HepG2 (cell line): ENCODE results near the gene NOXO1. TPM values are rescaled to one million over a fixed set of nuclear protein-coding genes. Genes with fewer than 3 reads are reported as not detected.
A peak's percentile ranks its signal among the peaks of the same experiment; 100 is the strongest.

Experiments
- EHMT2 ChIP-seq: fragments of 200-600 bp; sonication (generic); IDR thresholded peaks from 2 replicates; pipeline ENCODE4 v1.7.0; 2017; ENCODE audit warnings: antibody characterized with exemption, low read depth, low read length, borderline replicate concordance
- NCOA5 ChIP-seq: sonication (generic); formaldehyde crosslinking; IDR thresholded peaks from 2 replicates; pipeline ENCODE4 v1.4.0; 2020; ENCODE audit warnings: missing genetic modification reagents
- TMF1 ChIP-seq: sonication (generic); formaldehyde crosslinking; IDR thresholded peaks from 2 replicates; pipeline ENCODE4 v1.8.1; 2022; ENCODE audit warnings: low read depth, missing genetic modification reagents
- ZNF20 ChIP-seq: sonication (generic); formaldehyde crosslinking; IDR thresholded peaks from 2 replicates; pipeline ENCODE4 v1.4.0; 2020; ENCODE audit warnings: mild to moderate bottlenecking, moderate library complexity, missing genetic modification reagents
- ZNF24 ChIP-seq: fragments of 450-650 bp; IDR thresholded peaks from 2 replicates; pipeline ENCODE4 v1.6.1; 2017; ENCODE audit warnings: antibody characterized with exemption, mild to moderate bottlenecking
- ZNF468 ChIP-seq: sonication (generic); formaldehyde crosslinking; IDR thresholded peaks from 2 replicates; pipeline ENCODE4 v1.8.0; 2022; ENCODE audit warnings: mild to moderate bottlenecking, moderate library complexity, missing genetic modification reagents
- ZNF747 ChIP-seq: sonication (generic); formaldehyde crosslinking; IDR thresholded peaks from 2 replicates; pipeline ENCODE4 v1.8.1; 2023; ENCODE audit warnings: missing genetic modification reagents, mild to moderate bottlenecking, borderline replicate concordance
- polyA plus RNA-seq, 8 experiments: library from polyadenylated mRNA; depleted of rRNA in 3 of 8; stranded (reverse) in 7 of 8; unstranded in 1 of 8; fragments of >200 nt; fragmentation: Illumina TruSeq in 4 of 8; extraction: Trizol in 4 of 8; gene quantifications; 2 replicates each; pipeline versions ENCODE4 v1.2.1 to v1.2.3, GENCODE V29; 2011 to 2016; ENCODE audit warnings: low read depth in 4 of 8, missing spikeins in 1 of 8, mixed read lengths in 1 of 8; ENCODE audit not compliant: insufficient read depth in 1 of 8
- total RNA-seq, 5 experiments: library from RNA; depleted of rRNA; stranded (reverse); fragments of >200 nt; fragmentation: Illumina TruSeq; extraction: Trizol; gene quantifications; 2 replicates each; pipeline ENCODE4 v1.2.3, GENCODE V29; 2016; ENCODE audit warnings: low read depth in 1 of 5
- TF ChIP-seq, protein P1 (sequence below): sonication (generic); formaldehyde crosslinking; IDR thresholded peaks from 2 replicates; pipeline ENCODE4 v1.4.0; 2020; ENCODE audit warnings: mild to moderate bottlenecking, missing genetic modification reagents
- TF ChIP-seq, protein P2 (sequence below): IDR thresholded peaks from 2 replicates; pipeline ENCODE4 v1.6.1; 2016; ENCODE audit warnings: missing compliant biosample characterization, missing genetic modification reagents, borderline replicate concordance
- TF ChIP-seq, protein P3 (sequence below): sonication (generic); formaldehyde crosslinking; IDR thresholded peaks from 2 replicates; pipeline ENCODE4 v1.5.0; 2020; ENCODE audit warnings: mild to moderate bottlenecking, missing genetic modification reagents
- TF ChIP-seq, protein P4 (sequence below): IDR thresholded peaks from 2 replicates; pipeline ENCODE4 v1.6.1; 2016; ENCODE audit warnings: low read depth, missing genetic modification reagents, missing compliant biosample characterization

NOXO1 gene
- total and polyA plus RNA-seq, 2 of the 13 experiments (the other 11 are each of a cell fraction or from before 2014, with no cell fraction given): 0.69 to 1.4 TPM

DNA sequence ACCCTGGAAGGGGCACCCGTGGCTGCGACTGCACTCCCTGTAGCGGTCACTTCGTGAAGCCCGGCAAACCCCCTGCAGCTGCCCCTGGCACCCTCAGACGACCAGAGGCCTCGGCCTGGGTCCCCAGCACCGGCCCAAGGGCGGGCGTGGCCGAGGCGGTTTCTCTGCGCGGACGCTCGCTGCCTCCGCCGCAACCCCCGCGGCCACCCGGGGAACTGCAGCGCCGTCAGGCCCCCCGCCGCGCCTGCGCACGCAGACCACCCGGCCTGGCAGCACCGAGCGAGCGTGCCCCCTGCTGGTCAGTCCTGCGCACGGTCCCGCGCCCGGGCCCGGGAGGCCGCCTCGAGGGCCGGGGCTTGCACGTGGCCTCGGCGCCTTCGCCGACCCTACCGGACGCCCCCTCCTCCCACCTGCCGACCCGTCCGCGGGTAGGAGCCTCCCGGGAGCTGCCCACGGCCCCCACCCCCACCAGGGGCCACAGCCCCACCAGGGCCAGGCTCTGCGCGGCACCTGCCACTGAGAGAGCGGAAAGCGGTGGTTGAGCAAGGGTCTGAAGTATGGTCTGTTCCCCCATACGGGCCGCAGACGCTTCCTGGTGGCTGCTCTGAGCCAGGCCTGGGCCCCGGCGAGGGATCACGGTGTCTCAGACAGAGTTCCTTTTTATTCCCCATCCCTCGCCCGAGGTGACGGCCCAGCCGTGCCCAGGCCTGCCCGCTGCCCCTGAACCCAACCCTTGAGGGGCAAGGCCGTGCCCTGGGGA lies 51.5 kb downstream of the NOXO1 start (continued):
- TF ChIP-seq ZNF747 (peak; percentile 75; the same call in 1 of the 2 replicates), ZNF24 (no peak), TMF1 (peak; percentile 97), ZNF20 (CRISPR knock-in tag) (no peak), ZNF468 (CRISPR knock-in tag) (peak; percentile 88; the same call in 1 of the 2 replicates), EHMT2 (no peak), NCOA5 (CRISPR knock-in tag) (no peak)
- TF ChIP-seq, protein P1, sequence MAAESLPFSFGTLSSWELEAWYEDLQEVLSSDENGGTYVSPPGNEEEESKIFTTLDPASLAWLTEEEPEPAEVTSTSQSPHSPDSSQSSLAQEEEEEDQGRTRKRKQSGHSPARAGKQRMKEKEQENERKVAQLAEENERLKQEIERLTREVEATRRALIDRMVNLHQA (CRISPR knock-in tag): no peak
- TF ChIP-seq, protein P2, sequence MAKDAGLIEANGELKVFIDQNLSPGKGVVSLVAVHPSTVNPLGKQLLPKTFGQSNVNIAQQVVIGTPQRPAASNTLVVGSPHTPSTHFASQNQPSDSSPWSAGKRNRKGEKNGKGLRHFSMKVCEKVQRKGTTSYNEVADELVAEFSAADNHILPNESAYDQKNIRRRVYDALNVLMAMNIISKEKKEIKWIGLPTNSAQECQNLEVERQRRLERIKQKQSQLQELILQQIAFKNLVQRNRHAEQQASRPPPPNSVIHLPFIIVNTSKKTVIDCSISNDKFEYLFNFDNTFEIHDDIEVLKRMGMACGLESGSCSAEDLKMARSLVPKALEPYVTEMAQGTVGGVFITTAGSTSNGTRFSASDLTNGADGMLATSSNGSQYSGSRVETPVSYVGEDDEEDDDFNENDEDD (CRISPR knock-in tag): peak; percentile 98
- TF ChIP-seq, protein P3, sequence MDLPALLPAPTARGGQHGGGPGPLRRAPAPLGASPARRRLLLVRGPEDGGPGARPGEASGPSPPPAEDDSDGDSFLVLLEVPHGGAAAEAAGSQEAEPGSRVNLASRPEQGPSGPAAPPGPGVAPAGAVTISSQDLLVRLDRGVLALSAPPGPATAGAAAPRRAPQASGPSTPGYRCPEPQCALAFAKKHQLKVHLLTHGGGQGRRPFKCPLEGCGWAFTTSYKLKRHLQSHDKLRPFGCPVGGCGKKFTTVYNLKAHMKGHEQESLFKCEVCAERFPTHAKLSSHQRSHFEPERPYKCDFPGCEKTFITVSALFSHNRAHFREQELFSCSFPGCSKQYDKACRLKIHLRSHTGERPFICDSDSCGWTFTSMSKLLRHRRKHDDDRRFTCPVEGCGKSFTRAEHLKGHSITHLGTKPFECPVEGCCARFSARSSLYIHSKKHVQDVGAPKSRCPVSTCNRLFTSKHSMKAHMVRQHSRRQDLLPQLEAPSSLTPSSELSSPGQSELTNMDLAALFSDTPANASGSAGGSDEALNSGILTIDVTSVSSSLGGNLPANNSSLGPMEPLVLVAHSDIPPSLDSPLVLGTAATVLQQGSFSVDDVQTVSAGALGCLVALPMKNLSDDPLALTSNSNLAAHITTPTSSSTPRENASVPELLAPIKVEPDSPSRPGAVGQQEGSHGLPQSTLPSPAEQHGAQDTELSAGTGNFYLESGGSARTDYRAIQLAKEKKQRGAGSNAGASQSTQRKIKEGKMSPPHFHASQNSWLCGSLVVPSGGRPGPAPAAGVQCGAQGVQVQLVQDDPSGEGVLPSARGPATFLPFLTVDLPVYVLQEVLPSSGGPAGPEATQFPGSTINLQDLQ: no peak
- TF ChIP-seq, protein P4, sequence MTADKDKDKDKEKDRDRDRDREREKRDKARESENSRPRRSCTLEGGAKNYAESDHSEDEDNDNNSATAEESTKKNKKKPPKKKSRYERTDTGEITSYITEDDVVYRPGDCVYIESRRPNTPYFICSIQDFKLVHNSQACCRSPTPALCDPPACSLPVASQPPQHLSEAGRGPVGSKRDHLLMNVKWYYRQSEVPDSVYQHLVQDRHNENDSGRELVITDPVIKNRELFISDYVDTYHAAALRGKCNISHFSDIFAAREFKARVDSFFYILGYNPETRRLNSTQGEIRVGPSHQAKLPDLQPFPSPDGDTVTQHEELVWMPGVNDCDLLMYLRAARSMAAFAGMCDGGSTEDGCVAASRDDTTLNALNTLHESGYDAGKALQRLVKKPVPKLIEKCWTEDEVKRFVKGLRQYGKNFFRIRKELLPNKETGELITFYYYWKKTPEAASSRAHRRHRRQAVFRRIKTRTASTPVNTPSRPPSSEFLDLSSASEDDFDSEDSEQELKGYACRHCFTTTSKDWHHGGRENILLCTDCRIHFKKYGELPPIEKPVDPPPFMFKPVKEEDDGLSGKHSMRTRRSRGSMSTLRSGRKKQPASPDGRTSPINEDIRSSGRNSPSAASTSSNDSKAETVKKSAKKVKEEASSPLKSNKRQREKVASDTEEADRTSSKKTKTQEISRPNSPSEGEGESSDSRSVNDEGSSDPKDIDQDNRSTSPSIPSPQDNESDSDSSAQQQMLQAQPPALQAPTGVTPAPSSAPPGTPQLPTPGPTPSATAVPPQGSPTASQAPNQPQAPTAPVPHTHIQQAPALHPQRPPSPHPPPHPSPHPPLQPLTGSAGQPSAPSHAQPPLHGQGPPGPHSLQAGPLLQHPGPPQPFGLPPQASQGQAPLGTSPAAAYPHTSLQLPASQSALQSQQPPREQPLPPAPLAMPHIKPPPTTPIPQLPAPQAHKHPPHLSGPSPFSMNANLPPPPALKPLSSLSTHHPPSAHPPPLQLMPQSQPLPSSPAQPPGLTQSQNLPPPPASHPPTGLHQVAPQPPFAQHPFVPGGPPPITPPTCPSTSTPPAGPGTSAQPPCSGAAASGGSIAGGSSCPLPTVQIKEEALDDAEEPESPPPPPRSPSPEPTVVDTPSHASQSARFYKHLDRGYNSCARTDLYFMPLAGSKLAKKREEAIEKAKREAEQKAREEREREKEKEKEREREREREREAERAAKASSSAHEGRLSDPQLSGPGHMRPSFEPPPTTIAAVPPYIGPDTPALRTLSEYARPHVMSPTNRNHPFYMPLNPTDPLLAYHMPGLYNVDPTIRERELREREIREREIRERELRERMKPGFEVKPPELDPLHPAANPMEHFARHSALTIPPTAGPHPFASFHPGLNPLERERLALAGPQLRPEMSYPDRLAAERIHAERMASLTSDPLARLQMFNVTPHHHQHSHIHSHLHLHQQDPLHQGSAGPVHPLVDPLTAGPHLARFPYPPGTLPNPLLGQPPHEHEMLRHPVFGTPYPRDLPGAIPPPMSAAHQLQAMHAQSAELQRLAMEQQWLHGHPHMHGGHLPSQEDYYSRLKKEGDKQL (CRISPR knock-in tag): 0 out of 2 replicates have a peak, but pooled peaks have one; percentile 28
